HG03108 (cell line): ENCODE data around the gene TTC33.
"Not testable (repeated sequence)": the region's sequence is repeated elsewhere in the genome, so short reads cannot be mapped to it uniquely, and the experiment has no call there.

Source experiments
- ATAC-seq: cut with Tn5 transposase; IDR thresholded peaks from one replicate; pipeline ENCODE4 v1.9.1; 2021; ENCODE audit warnings: moderate library complexity; ENCODE audit not compliant: unreplicated experiment

TTC33 gene

GRCh38 chr5:40755407-40756365, at the start of gene TTC33:
Gene TTC33 (minus strand): TSS chr5:40755961. CDS start chr5:40747018, 8,943 bp downstream.
- peak; percentile 90 for ATAC-seq

GRCh38 chr5:40801771-40802562, 46.2 kb upstream of the TTC33 start:
- ATAC-seq = no peak

GRCh38 chr5:40799258-40799657, 43.5 kb upstream of the TTC33 start:
- ATAC-seq = no peak

GRCh38 chr5:40798801-40799210, 43.0 kb upstream of the TTC33 start:
- no peak for ATAC-seq

- ATAC-seq = peak; percentile 96
Observed at GRCh38 chr5:40798012-40798800, 42.4 kb upstream of the TTC33 start, which contains the start of gene PRKAA1. Gene PRKAA1 (minus strand): TSS chr5:40798374. CDS start chr5:40798189, 185 bp downstream.

GRCh38 chr5:40797273-40798011, 41.7 kb upstream of the TTC33 start:
- peak; percentile 35 for ATAC-seq

- no peak for ATAC-seq
Observed at GRCh38 chr5:40796487-40796889, 40.7 kb upstream of the TTC33 start.

- not testable (repeated sequence) for ATAC-seq
Observed at GRCh38 chr5:40794877-40795276, 39.1 kb upstream of the TTC33 start.

- ATAC-seq = not testable (repeated sequence)
Observed at GRCh38 chr5:40794340-40794739, 38.6 kb upstream of the TTC33 start.

GRCh38 chr5:40792691-40793090, 36.9 kb upstream of the TTC33 start:
- ATAC-seq = not testable (repeated sequence)

GRCh38 chr5:40791715-40792139, 36.0 kb upstream of the TTC33 start:
- no peak for ATAC-seq

GRCh38 chr5:40790947-40791593, 35.3 kb upstream of the TTC33 start:
- no peak for ATAC-seq

- not testable (repeated sequence) for ATAC-seq
Observed at GRCh38 chr5:40788941-40789340, 33.2 kb upstream of the TTC33 start.

GRCh38 chr5:40787986-40788385, 32.2 kb upstream of the TTC33 start:
- ATAC-seq = no peak

GRCh38 chr5:40786664-40787063, 30.9 kb upstream of the TTC33 start:
- not testable (repeated sequence) for ATAC-seq

GRCh38 chr5:40784916-40785315, 29.2 kb upstream of the TTC33 start:
- no peak for ATAC-seq

GRCh38 chr5:40784027-40784653, 28.4 kb upstream of the TTC33 start:
- ATAC-seq = no peak

- ATAC-seq = no peak
Observed at GRCh38 chr5:40781843-40782409, 26.2 kb upstream of the TTC33 start.

GRCh38 chr5:40780858-40781257, 25.1 kb upstream of the TTC33 start:
- ATAC-seq = no peak
